C4-2B (cell line): ENCODE measurements around the gene SLC25A29.
"Not testable (repeated sequence)": the region's sequence is repeated elsewhere in the genome, so short reads cannot be mapped to it uniquely, and the experiment has no call there.

ENCODE experiments used
- H3K27ac ChIP-seq: fragments of 450-650 bp; 2 replicates; pipeline ENCODE4 v1.5.1; 2017
- CTCF ChIP-seq: fragments of 450-650 bp; conservative IDR thresholded peaks from 2 replicates; pipeline ENCODE4 v1.5.1; 2017; ENCODE audit warnings: mild to moderate bottlenecking
- ZFX ChIP-seq: fragments of 450-650 bp; IDR thresholded peaks from 2 replicates; pipeline ENCODE4 v1.6.1; 2017

The SLC25A29 gene

GRCh38 chr14:100345711-100346110 lies 39.5 kb upstream of the SLC25A29 start:
- TF ChIP-seq CTCF = no peak
- H3K27ac ChIP-seq = no peak overlapping the region

- H3K27ac ChIP-seq = not testable (repeated sequence)
These were observed 38.4 kb upstream of the SLC25A29 start for GRCh38 chr14:100344657-100345056.

- H3K27ac ChIP-seq = not testable (repeated sequence)
These were observed 36.6 kb upstream of the SLC25A29 start for GRCh38 chr14:100342826-100343225.

- TF ChIP-seq ZFX (no peak), CTCF (no peak)
- no peak overlapping the region for H3K27ac ChIP-seq
These were observed 36.0 kb upstream of the SLC25A29 start for GRCh38 chr14:100342195-100342594.

- no peak overlapping the region for H3K27ac ChIP-seq
- no peak for TF ChIP-seq CTCF
- TF ChIP-seq ZFX = no peak
These were observed 35.2 kb upstream of the SLC25A29 start for GRCh38 chr14:100341301-100342031.

GRCh38 chr14:100340423-100340813 lies 34.2 kb upstream of the SLC25A29 start:
- TF ChIP-seq CTCF (no peak), ZFX (no peak)
- H3K27ac ChIP-seq = no peak overlapping the region

GRCh38 chr14:100339766-100340422 lies 33.6 kb upstream of the SLC25A29 start:
- no peak for TF ChIP-seq CTCF
- TF ChIP-seq ZFX = no peak
- H3K27ac ChIP-seq = no peak overlapping the region

GRCh38 chr14:100336618-100337530 lies 30.6 kb upstream of the SLC25A29 start:
- H3K27ac ChIP-seq = no peak overlapping the region
- TF ChIP-seq CTCF (no peak), ZFX (no peak)
